Measurements from ENCODE around the gene BOD1.

Gene BOD1

DNA sequence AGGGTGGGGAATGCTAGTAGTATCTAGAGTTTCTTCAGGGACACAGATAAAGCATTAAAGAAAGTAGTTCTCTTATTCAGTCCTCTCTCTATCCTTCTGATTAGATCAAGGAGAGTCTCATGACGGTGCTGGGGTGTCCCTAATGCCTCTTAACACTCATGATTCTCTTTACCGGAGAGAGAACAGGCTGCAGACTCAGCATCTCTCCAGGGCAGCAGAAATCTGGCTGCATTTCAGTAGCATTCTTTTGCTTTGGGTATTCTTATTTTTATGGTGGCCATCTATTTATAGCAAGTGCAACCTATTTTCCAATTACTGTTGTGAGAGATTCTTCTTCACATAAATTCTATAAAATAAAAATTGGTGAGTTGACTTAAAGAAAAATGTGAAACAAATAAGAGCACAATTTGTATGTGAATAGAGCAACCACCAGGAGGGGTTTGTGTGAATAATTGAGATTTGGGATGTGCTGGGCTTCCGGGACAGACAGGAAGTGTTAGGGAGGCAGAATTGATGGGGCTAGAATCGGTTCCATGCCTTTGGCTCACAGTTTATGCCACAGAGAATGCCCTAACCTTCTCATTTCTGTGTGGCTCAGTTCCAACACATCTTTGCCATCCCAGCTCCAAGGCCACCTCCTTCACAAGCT lies 23.8 kb upstream of the BOD1 start:
- DNase-seq (ENCODE audit: low read depth) = no peak

DNA sequence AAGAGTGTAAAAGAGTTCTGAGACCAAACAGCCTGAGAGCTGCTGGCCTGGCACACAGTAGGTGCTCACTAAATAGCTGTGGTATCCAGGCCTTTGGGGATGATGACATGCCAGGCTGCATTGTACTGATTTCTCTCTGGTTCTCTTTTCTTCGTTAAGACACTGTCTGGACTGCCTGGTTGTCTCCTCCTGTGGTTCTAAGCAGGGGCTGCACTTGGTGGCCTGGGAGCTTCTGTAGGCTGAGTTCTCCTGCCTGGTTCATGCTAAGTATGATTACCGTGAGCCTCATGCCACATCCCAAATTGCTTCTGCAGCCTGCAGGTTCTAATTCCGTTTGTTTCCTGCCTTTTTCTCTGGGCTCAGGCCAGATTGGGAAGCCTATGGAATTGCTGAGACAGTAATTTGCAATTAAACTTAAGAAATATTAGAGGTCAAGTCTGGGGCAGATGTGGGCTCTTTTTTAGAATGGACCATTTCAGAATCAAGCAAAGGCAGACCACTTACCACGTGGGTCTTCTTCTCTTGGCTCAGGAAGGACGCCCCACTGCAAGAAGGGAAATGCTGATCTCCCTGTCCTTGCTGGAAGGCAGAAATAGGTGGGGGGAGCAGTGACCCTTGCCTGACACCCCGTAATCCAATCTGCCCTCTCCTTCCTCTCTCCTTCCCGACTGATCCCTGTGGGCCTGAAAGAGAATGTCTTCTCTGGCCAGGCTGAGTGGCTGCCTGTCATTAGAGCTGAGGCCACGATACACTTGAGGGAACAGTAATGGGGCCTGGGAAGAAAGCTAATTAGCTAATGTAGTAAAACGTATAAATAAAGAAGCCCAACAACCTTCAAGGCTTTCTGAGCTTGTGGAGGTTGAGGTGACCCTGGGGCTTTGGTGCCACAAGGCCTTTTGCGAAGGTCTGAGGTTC lies 21.9 kb upstream of the BOD1 start:
- no peak for DNase-seq (ENCODE audit: low read depth)

DNA sequence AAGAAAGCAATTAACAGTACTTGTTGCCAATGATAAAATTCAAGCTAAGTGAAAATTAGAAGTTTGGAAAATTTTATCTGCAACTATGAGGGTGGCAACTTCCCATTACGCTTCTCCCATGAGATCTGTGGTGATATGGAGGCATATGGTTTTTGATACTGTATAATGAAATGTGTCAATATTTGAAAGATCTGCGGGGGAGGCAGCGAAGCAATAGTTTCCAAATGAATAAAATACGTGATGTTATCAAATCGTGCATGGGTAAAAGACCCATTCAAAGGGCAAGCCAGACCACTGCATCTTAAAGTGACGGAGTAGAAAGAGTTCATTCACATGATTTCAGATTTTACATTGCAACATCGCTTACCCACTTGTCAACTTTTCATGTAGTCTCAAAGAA lies 20.9 kb upstream of the BOD1 start:
- no peak for DNase-seq (ENCODE audit: low read depth)

DNA sequence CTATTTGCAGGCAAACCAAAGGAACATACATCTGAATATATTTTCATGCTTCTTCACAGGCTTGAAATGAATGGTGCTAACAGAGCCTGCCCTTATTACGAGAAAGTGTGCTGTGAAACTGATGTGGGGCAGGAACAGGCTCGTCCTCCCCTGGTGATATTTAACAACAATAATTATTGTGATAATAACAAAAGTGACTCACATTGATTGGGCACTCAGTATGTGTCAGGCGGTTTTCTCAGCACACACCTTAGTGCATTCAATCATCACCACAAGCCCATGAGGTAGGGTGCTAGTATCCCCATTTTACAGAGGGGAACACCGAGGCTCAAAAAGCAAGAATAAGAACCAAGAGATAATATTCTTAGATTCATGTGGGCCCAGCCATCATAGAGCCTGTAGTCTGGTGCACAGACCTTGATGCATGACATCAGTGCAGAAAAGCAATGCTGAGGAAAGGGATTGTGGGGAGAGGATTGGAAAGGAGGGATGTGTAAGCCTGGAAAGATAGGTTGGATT lies 18.1 kb upstream of the BOD1 start:
- DNase-seq (ENCODE audit: low read depth) = no peak

DNA sequence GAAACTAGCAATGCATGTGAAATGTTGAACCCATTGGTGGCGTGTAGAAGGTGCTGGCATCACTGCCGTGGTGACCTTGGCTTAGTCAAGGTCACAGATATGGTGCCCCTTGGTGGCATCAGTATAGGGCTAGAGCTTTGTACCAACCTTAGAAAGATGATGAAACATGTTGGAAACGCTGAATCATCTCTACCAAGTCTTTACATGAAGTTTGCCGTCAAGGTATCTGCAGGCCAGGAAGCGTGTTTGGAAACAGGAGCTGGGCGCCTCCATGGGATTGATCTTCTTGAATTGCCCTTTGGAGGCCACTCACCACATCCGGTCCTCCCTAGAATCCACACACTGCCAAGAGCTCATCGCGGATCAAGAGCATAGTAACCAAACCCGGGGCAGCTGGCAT lies 16.9 kb upstream of the BOD1 start:
- DNase-seq (ENCODE audit: low read depth) = no peak

DNA sequence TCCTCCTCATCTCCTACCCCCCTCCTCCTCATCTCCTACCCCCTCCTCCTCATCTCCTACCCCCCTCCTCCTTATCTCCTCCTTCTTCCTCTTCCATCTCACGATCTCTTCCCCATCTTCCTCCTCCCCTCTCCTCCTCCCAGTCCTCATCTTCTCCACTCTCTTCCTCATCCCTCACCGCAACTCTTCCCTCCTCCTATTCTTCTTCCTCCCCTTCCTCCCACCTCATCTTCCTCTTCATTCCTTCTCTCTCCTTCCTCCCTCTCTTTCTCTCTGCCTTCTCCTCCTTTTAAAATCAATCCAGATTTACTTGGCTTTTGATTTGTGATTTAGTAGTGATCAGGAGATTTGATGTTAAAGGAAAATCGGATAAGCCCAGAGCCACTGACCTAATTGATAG lies 15.0 kb upstream of the BOD1 start:
- DNase-seq (ENCODE audit: low read depth) = no peak

DNA sequence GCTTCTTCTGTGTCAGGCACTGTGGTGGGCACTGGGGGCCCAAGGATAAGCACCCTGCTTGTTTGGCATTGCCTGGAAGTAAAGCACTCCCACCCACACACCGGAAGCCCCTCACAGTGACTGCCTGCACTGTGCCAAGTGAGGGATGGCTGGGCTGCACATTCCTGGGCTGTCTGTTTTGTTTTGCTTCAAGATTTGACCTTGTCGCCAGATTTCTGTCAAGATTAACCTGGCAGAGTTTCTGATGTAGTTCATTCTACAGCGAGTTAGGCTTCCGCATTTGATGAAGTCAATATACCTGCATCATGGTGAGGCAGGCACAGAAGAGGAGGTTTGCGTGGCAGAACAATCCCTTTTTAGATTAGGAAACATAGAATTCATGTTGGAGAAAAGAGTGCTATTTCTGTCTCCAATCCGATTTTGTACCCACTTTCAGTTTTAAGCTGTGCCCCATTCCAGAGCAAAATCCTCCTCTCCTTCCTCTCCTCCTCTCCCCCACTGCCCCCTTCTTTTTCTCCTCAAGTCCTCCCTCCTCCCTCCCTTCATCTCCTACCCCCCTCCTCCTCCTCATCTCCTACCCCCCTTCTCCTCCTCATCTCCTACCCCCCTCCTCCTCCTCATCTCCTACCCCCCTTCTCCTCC lies 14.4 kb upstream of the BOD1 start:
- DNase-seq (ENCODE audit: low read depth) = no peak

DNA sequence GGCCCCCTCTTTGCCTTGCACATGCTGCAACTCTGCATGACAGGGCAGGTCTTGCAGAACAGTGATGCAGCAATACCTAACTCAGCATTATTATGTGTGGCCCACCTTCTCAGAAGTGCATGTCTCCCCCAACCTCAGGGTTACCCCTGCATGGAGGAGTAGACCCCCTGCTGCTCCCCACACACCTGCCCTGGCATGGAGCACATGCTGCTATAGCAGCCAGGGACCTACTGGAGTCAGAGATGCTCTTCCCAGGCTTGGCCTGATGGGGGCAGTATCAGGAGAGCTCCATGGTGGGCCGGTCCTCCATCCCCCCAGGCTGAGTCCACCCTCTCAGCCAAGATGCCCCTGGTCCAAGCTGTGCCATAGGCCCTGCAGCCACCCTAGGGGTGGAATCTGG lies 13.2 kb upstream of the BOD1 start:
- no peak for DNase-seq (ENCODE audit: low read depth)

DNA sequence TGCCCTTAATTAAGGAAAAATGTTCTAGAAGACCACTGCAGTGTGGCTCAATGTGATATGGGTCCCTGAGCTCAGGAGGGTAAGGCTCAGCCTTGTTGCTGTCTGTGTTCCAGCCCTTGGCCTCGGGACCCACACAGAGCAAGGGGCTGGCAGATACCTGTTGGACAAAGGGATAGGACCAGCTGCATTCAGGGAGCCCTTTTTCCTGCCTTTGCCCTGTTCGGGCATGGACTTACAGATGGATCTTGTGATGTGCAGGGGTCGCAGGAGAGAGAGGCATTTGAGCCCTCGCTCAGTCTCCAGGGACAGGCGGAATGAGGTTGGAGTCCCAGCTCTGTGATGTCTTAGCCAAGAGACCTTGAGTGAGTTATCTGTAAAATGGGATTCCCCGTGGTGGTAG lies 12.1 kb upstream of the BOD1 start:
- DNase-seq (ENCODE audit: low read depth) = no peak

DNA sequence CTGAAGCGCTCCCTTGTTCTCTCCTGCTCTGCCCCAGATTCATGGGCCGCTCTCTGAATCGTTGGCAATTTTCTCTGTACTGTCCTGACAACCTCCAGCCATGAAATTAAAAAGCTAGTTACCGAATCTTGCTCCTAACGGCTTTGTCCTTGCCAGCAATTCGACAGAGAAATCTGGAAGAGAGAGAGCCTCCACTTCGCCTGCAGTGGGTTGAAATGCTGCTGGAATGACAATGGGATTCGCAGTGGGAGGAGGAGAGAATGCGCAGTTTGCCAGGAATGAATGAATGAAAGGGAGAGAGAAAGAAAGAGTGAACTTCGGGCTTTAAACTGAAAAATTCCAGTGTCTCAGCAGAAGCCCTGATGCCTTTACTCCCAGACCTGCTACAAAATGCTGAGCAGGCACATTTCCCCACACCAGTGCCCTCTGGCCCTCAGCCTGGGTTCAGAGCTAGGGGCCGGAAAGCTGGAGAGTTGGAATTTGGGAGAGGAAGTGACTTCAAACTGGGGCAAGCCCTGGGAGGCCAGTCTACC lies 11.5 kb upstream of the BOD1 start:
- DNase-seq (ENCODE audit: low read depth) = no peak

DNA sequence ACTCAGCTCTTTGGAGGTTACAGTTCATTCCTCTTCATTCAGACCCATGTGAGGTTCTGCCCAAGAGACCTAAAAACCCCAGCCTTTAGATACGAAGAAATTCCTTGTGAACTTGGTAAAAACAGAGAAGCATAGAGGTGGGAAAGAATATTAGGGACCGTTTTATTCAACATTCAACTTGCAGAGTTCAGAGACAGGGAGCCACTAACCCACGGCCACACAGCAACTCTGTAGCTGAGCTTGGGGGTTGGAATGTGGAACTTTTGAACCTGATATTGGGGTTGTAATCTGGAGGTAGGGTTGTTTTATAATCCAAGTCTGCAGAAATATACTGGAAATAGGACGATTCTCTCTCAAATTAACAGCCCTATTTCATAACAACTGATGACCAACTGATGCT lies 10.8 kb upstream of the BOD1 start:
- DNase-seq (ENCODE audit: low read depth) = no peak

DNA sequence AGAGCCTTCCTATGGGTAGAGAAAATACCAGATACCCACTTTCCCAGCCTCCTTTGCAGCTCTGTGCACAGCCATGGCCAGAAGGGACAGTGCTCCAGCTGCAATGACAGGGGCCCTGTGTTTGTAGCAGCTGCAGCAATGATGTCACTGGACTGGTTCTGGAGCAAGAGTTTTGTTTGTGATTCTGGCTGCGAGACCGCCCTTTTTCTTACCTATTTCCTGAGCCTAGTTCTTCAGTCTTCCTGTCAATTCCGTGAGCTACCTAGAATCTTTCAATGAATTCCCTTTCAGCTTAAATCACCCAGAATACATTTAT lies 10.0 kb upstream of the BOD1 start:
- DNase-seq (ENCODE audit: low read depth) = no peak

DNA sequence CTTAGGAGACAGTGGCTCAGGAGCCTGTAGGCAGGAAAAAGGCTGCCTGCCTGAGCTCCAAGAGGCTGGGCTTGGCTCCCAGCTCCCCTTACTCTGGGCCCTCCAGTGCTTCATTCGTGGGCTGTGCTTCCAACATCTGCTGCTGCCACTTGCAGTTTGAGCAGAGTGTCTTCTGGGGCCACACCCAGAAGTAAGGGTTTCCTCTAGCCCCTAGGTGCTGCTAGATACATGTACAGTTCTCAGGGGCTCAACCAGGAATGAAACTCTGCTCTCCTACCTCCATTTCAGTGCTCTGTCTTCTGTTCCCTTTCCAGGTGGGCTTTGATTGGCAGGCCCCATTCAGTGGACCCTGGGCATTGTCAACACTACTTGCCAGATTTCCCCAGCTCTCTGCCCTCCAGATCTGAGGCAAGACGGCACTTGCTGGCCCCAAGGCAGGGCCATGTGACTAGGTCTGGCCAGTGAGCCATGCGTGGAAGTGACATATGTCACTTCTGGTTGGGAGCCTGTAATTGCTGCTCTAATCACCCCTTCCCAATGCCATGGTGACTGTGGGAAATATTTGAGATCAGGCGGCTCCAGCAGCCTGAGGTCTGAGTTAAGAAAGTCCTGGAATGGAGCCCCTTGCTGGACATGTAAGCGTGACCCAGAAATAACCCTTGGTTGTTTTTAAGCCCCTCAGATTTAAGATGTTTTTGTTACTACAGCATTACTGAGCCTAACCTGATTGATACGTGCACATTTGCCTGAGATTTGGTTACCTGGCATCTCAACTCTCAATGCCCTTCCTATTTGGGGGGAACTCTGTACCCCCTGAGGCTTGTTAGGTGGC lies 9.4 kb upstream of the BOD1 start:
- DNase-seq (ENCODE audit: low read depth) = no peak

DNA sequence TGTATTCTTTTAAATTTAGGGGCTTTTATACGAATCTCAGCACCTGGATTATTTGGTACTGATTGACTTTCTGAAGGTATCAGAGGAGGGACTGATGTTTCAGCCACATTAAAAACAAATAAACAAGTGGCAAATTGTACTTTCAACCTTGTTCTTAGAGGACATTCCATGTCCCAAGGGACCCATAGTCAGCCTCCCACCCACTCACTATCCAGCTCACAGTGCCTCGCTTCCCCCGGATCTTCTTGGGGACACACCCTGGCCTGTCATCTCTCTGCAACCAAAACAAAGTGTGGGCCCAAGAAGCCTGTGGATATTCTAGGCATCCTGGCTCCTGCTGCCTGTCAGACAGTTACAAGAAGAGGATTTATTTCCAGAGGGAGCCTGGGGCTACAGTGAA lies 8.8 kb upstream of the BOD1 start:
- DNase-seq (ENCODE audit: low read depth) = no peak

DNA sequence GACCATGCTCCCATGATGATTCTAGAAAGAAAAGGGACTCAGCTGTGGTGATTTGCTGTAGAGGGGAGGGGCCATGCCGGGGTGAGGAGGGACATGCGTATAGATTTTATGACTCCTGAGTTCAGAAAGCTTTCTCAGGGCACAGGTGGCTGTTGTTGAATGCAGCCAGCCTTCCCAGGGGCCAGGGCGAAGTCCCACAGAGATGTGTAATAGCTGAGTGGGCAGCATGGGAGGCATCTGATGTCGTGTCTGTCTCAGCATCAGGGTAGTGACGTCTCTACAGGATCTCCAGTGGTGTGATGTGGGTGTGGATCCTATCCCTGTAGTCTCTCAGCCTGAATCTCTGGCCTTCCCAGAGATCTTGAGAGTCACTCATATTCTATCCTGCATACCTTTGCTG lies 7.8 kb upstream of the BOD1 start:
- no peak for DNase-seq (ENCODE audit: low read depth)

DNA sequence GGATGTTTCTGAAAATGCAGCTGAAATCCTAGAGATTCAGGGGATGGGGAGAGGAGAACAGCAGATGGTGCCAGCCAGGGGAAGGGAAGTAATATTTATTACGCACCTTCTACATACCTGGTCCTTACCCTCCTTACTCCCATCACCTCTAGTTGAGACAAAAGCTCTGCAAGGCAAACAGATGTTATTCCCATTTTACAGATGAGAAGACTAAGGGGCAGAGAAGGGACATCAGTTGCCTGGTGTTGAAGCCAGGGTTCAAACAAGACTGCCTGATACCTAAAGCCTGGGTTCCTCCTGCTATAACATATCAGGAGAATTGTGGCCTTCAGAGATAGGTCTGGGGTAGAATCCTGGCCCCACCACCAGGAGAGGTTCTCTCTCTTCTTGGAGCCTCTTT lies 7.3 kb upstream of the BOD1 start:
- no peak for DNase-seq (ENCODE audit: low read depth)

DNA sequence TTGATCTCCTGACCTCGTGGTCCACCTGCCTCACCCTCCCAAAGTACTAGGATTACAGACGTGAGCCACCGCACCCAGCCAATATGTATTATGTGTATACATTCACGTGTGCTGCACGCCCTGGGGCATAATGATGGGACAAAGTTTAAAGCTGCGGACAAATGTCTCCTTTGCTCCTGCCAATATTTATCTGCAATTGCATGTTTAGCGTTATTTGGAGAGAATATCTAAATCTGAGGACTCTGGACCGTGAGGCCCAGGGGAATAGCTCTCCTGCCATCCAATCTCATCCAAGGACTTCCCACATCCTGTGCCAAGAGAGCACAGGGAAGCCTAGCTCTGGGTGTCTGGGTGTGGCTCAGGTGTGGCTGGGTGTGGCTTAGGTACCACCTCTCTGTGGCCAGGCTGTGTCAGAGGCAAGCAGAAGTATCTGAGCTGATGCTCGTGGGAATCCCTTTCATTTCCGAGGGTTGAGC lies 6.9 kb upstream of the BOD1 start:
- DNase-seq (ENCODE audit: low read depth) = no peak

DNA sequence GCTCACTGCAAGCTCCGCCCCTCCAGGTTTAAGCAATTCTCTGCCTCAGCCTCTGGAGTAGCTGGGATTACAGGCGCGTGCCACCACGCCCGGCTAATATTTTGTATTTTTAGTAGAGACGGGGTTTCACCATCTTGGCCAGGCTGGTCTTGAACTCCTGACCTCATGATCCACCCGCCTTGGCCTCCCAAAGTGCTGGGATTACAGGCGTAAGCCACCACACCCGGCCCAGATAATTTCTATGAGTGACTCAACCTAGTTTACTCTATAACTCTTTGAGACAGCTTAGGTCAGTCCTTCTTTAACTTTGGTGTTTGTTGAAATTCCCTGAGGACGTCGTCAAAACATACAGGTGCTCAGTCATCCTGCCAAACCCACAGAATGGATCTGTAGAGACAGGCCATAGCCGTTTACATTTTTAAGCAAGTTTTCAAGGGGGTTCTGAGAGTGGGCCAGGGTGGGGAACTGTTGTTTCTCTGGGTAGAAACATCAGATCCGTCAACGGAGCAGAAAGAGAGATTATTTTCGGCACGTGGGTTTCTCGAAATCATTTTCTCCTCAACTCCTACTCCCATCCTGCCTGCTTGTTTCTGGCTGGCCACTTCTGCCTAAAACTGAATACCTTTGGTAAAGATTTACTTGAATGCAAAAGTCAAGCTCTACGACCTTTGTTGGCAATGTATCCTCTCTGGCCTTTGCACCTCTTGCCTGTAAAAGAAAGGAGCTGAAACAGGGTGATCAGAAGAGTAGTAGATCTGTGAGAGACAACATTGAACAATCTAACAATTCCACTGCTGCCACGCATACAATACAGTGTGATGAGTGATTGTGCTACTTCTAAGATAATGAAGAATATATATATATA lies 6.0 kb upstream of the BOD1 start:
- DNase-seq (ENCODE audit: low read depth) = no peak

DNA sequence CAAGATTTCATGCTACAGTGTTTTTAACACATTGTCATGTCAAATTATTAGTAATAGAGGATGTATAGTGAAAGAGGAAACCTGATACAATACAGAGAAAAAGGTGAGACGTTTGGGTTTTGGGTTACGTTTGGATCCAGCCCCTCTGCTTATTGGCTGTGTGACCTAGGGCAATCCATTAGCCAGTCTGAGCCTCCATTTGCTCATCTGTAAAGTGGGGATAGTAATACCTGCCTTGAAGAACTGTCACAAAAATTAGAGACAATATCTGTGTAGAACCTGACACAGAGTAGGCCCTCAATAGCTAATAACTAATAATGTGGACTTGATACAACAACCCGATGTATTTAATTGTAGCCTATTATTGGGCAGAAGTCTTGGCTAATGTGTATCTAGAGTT lies 4.3 kb upstream of the BOD1 start:
- DNase-seq (ENCODE audit: low read depth) = no peak

DNA sequence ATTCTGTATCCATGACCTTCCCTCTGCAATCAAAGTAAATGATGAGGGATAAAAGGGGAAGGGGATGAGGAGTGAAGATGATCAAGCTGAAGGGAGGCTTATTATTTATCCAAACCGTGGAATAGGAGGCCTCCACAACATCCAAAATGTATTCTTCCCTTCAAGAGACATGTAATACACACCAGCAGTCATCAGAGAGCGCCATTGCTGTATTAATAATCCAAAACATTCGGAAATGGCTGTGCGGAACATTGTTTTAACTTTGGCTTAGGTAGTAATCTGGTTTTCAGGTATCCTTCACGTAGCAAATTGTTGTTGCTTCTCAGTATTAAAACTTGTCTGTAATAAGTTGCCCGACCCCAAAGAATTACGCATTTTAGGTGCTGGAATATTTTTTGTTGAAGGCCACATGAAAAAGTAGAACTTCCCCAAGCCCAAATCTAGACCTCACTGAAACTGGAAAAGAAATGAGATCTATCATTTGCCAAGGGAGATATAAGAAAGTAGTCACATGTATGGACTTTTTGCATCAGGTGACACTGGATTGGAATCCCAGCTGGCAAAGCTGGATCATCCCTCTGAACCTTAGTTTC lies 2.6 kb upstream of the BOD1 start:
- DNase-seq (ENCODE audit: low read depth) = no peak

All from stimulated activated CD8-positive, alpha-beta memory T cell treated with anti-CD3 and anti-CD28 coated beads, Interleukin-4, amount 100 ng/mL, for 24 hours (primary cell).